Esophagus squamous epithelium (tissue), 5 donors: ENCODE data around the gene MAX. TPM values are rescaled to one million over a fixed set of nuclear protein-coding genes. Genes with fewer than 3 reads are reported as not detected.

Experiments
- DNase-seq: peaks from one replicate; lab custom pipeline; 2025; lab: John Stamatoyannopoulos, UW
- H3K27ac ChIP-seq, 4 donors: fragments of 200-600 bp; sonication (generic); one replicate each; pipeline ENCODE4 v1.5.1; 2016 to 2019; ENCODE audit warnings: mild to moderate bottlenecking in 1 of 4
- H3K27me3 ChIP-seq, 4 donors: fragments of 200-600 bp; sonication (generic); 1 replicate in 3 of 4; 2 replicates in 1 of 4; pipeline versions ENCODE4 v1.5.1 to v1.6.0; 2017 to 2021; ENCODE audit warnings: antibody characterized with exemption in 1 of 4
- H3K36me3 ChIP-seq, 3 donors: fragments of 200-600 bp; sonication (generic); one replicate each; pipeline ENCODE4 v1.5.1; 2016 to 2019
- H3K4me1 ChIP-seq, 3 donors: fragments of 200-600 bp; sonication (generic); one replicate each; pipeline ENCODE4 v1.5.1; 2017 to 2019
- H3K4me3 ChIP-seq, 4 donors: fragments of 200-600 bp; sonication (generic); 1 replicate in 3 of 4; 2 replicates in 1 of 4; pipeline ENCODE4 v1.5.1; 2016 to 2019; ENCODE audit warnings: mild to moderate bottlenecking in 2 of 4, moderate library complexity in 1 of 4
- H3K9me3 ChIP-seq, 3 donors: fragments of 200-600 bp; sonication (generic); one replicate each; pipeline ENCODE4 v1.5.1; 2016 to 2019
- POLR2A ChIP-seq, 4 donors: fragments of 450-650 bp; IDR thresholded peaks; one replicate each; pipeline ENCODE4 v1.6.1; 2017; ENCODE audit warnings: antibody characterized with exemption in 4 of 4, mild to moderate bottlenecking in 4 of 4, moderate library complexity in 3 of 4
- WGBS, 2 donors: methylation state at CpG; one replicate each; pipeline ENCODE4 v1.1.5; 2018; 5-methylcytosine and 5-hydroxymethylcytosine counted together
- intact Hi-C: fragments of 100-400 bp; cut with DNase I; formaldehyde crosslinking; loops from one replicate; pipeline ENCODE4 v1.15.0; 2022
- total RNA-seq, 4 donors: library from RNA; depleted of rRNA; stranded (reverse); fragments of >200 nt; gene quantifications; one replicate each; pipeline ENCODE4 v1.1.0, GENCODE V29; 2016
- TF ChIP-seq, protein P1 (sequence below), 6 experiments: fragments of 450-650 bp in 4 of 6; fragments of 200-600 bp in 2 of 6; sonication (generic) in 2 of 6; IDR thresholded peaks; one replicate each; pipeline ENCODE4 v1.5.1; 2016 to 2019; ENCODE audit warnings: antibody characterized with exemption in 6 of 6, mild to moderate bottlenecking in 4 of 6, moderate library complexity in 4 of 6
- donor health status: DM: yes; HTN: yes; CAD: no.

The MAX gene
- total RNA-seq, 4 donors from 2014 or later = 45.3 to 88.7 (median 46.3) TPM

DNA sequence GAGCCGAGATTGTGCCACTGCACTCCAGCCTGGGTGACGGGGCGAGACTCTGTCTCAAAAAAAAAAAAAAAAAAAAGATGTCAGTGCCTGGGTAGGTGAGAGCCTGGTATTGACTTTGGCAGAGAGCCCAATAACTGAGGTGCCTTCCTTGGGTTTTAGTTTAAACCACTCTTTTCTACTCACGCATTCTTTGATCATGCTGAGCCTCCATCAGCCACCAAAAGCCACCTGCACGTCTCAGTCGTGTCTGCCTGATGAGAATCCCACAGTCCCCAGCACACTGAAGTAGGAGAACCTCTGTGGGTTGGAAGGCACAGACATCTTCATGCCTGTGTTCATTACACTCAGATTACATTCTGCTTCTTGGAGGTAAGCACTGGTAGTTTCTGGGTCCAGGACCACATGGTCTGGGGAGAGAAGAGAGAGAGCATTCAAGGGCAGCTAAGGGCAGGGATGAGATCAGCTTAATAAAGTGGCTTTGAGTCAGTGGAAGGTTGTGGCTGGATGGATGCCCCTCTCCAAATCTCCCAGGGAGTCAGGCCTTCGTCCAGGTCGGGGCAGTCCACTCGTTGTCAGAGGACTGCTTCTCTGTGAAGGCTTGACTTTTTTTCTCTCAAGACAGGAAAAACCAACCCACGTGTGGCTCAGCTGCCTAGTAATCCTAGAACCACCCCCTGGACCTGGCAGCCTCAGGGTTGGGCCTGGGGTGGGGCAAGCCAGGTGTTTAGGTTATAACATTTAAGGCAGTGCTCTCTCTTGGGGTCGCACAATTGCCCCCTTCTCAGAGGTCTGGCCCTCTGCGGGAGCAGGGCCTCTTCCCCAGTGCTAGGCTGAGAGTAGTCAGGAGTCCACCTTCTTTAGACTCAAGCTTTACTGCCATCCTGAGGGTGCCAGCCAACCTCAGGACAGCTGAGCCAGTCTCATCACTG lies 32.6 kb upstream of the MAX start:
- H3K4me1 ChIP-seq = no peaks in the 10 kb centered on the region
- H3K36me3 ChIP-seq = no peaks in the 10 kb centered on the region
- no peak for DNase-seq
- intact Hi-C loops = no loop called here
- H3K27me3 ChIP-seq = no peaks in the 10 kb centered on the region
- no peak overlapping the region for H3K27ac ChIP-seq
- H3K4me3 ChIP-seq = no peak overlapping the region
- H3K9me3 ChIP-seq = no peaks in the 10 kb centered on the region
- WGBS, 2 donors = 70 to 79% methylated on average over 6 to 12 of the region's 12 CpGs
- TF ChIP-seq, protein P1, sequence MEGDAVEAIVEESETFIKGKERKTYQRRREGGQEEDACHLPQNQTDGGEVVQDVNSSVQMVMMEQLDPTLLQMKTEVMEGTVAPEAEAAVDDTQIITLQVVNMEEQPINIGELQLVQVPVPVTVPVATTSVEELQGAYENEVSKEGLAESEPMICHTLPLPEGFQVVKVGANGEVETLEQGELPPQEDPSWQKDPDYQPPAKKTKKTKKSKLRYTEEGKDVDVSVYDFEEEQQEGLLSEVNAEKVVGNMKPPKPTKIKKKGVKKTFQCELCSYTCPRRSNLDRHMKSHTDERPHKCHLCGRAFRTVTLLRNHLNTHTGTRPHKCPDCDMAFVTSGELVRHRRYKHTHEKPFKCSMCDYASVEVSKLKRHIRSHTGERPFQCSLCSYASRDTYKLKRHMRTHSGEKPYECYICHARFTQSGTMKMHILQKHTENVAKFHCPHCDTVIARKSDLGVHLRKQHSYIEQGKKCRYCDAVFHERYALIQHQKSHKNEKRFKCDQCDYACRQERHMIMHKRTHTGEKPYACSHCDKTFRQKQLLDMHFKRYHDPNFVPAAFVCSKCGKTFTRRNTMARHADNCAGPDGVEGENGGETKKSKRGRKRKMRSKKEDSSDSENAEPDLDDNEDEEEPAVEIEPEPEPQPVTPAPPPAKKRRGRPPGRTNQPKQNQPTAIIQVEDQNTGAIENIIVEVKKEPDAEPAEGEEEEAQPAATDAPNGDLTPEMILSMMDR (IDR thresholded peaks at IDR 0.05) = no peak
- no peak for TF ChIP-seq POLR2A (IDR thresholded peaks at IDR 0.05)

DNA sequence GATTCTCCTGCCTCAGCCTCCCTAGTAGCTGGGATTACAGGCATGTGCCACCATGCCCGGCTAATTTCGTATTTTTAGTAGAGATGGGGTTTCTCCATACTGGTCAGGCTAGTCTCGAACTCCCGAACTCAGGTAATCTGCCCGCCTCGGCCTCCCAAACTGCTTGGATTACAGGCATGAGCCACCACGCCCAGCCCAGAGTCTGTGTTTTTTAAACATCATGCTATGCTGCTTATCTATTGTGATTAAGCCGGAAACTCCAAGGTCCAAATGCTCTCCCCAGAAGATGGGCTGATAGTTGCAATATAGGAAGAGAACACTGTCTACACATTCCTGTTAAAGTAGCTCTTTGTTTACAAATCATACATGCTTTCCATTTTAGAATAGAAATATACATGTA lies 30.5 kb upstream of the MAX start:
- Histone ChIP-seq H3K27ac (no peak overlapping the region), H3K9me3 (no peaks in the 10 kb centered on the region), H3K4me1 (no peaks in the 10 kb centered on the region), H3K27me3 (no peaks in the 10 kb centered on the region), H3K36me3 (no peaks in the 10 kb centered on the region), H3K4me3 (no peak overlapping the region)
- 91 to 96% methylated on average over 4 to 8 of the region's 8 CpGs for WGBS, 2 donors
- intact Hi-C loops = no loop called here
- TF ChIP-seq POLR2A (IDR thresholded peaks at IDR 0.05) = no peak
- TF ChIP-seq, protein P1 (IDR thresholded peaks at IDR 0.05) = no peak
- no peak for DNase-seq

DNA sequence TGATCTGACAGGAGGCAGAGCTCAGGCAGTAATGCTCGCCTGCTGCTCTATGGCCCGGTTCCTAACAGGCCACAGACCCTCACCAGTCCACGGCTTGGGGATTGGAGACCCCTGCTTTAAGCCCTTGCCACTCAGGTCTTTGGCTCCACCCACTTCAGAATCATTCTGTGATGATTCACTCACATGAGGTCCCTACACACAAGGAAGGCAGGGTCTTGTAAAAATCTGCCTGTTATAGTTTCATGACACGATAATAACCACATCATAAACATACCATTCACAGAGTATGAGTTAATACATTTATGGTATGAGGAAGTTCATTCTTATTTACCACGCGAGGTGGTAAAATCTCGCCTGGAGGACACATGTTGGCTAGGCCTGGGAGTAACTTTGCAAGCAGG lies 29.0 kb upstream of the MAX start:
- H3K36me3 ChIP-seq = no peaks in the 10 kb centered on the region
- DNase-seq = no peak
- WGBS, 2 donors = 59 to 60% methylated on average over 7 of the region's 7 CpGs
- no peaks in the 10 kb centered on the region for H3K27me3 ChIP-seq
- TF ChIP-seq POLR2A (IDR thresholded peaks at IDR 0.05) = no peak
- H3K4me1 ChIP-seq = no peaks in the 10 kb centered on the region
- intact Hi-C loops = no loop called here
- H3K4me3 ChIP-seq = no peak overlapping the region
- H3K9me3 ChIP-seq = no peaks in the 10 kb centered on the region
- H3K27ac ChIP-seq = no peak overlapping the region

DNA sequence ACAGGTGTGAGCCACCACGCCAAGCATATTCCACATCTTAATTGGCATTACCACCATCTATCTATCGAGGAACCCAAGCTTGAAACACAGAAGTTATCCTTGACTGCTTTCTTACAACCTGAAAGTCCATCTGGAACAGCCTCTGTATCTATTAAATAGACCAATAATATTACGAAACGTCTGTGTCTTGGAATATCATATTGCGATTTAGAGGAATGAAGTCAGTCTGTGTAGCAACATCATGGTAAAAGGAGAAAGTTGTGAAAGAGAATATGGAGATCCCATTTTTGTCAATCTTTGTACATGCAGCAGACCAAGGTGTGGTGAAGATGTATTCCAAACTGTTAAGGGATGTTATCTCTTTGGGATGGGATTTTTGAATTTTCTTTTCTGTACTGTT lies 25.8 kb upstream of the MAX start:
- WGBS, 2 donors = 86 to 91% methylated on average over 5 of the region's 5 CpGs
- Histone ChIP-seq H3K27ac (no peak overlapping the region), H3K4me1 (no peaks in the 10 kb centered on the region), H3K9me3 (no peaks in the 10 kb centered on the region), H3K27me3 (no peaks in the 10 kb centered on the region), H3K36me3 (no peaks in the 10 kb centered on the region), H3K4me3 (no peak overlapping the region)
- DNase-seq = no peak
- intact Hi-C loops = no loop called here
- TF ChIP-seq POLR2A (IDR thresholded peaks at IDR 0.05) = no peak
- TF ChIP-seq, protein P1 (IDR thresholded peaks at IDR 0.05) = no peak

DNA sequence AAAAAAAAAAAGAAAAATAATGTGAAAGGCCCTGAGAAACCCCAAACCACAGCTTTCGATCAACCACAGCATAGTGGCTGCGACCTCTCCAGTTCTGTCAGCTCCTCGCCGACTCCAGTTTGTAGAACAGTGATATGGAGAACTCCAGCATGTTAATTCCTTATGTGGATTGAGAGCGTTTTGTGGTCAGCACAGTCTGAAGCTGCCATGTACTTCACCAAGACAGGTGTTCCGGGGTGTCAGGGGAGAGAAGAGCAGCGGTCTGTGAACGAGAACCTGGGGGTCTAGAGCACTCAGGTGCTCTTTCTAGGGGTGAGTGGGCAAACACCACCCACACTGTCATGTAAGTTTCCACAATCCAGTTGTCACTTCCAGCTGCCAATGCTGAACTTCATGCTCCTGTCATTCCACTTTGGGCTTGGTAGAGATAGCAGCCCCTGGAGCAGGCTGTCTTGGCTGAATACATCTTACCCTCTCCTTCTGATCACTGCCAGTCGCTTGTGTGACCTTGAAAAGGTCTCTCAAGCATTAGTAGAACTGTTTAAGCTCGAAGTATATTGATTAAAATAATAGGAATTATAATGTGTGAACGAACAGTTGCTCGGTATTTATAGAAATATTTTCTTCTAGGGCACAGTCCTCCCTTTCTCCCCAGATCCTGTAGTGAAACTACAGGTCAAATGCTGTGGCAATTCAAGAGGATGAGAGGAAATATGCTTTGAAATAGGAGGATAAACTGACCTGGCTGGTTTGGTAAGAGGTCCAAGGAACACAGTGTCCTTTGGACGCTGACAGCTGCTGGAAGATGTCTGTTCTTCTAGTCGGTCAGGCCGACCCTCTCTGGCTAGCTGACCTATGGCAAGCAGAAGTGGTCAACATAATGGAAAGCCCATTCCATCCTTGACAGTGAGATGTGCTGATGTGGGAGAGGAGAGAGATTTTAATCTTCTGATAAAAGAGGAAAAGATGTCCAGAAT lies 15.7 kb upstream of the MAX start:
- Histone ChIP-seq H3K27me3 (no peaks in the 10 kb centered on the region), H3K27ac (no peak overlapping the region), H3K4me3 (no peak overlapping the region), H3K36me3 (no peaks in the 10 kb centered on the region), H3K4me1 (peaks cover 0 to 10% (median 0%) of the 10 kb centered on the region in 3 donors), H3K9me3 (no peaks in the 10 kb centered on the region)
- TF ChIP-seq, protein P1 (IDR thresholded peaks at IDR 0.05) = no peak
- no peak for TF ChIP-seq POLR2A (IDR thresholded peaks at IDR 0.05)
- 66 to 77% methylated on average over 12 to 15 of the region's 15 CpGs for WGBS, 2 donors
- no peak for DNase-seq
- intact Hi-C loops = no loop called here
